ENCODE results near the gene ELK1.

Gene ELK1

DNA sequence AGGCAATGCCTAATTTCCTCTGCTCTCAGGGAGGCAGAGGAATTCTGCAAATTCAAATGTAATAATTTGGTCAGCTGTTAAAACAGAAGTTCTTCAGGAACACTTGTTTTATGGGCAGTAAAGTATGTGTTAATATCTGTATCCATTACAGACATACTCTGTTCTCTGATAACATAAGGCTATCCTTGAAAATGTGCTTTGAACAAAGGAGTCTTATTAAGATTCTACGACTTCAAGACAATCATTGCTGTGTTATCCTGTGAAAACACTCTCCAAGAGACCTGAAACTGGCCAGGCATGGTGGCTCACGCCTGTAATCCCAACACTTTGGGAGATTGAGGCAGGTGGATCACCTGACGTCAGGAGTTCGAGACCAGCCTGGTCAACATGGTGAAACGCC, 18.7 kb downstream of the ELK1 start:
- Mint-ChIP-seq H3K9me3 (no peaks in the 10 kb centered on the region), H3K4me3 (no peak overlapping the region), H3K27me3 (no peaks in the 10 kb centered on the region), H3K4me1 (peaks cover 33% of the 10 kb centered on the region), H3K27ac (no peak overlapping the region), H3K36me3 (peaks cover 21% of the 10 kb centered on the region)
- ATAC-seq: no peak

DNA sequence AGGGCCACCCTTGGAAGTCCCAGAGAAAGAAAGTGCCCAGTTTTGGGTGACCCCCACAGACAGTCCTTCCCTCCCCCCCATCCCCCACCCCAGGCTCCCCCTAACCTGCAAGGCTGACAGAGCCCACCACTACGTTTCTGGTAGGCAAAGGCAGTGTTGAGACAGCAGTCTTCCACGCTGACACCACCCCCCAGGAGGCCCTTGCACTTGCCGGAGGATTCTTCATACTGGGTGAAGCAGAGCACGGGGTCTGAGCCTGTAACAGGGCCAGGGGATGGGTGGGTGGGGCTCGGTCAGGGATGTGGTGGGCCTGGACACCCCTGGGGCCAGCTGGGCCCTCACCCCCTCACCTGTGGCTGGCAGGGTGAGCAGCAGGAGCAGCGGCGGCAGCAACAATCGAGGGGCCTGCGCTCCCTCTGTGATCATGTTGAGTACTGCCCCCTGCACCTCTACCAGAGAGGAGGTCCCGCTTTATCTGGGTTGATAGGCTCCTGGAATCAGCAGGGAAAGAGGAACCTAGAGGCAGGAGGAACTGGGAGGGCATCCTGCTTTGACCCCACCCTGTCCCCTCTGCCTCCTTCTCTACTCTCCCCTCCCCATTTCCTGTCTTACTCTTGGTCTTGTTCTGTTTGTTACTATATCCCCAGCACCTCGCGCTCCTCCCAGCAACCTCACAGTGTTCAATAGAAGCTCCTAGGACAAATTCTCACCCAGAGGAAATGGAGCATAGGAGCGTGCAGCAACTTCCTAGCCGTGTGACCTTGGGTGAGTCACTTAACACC, 20.8 kb downstream of the ELK1 start, which contains the start of gene CFP:
TSS of gene CFP (minus strand) at position 512 of the 782 bp plus-strand sequence. CDS start at position 426, 86 bp downstream.
- Mint-ChIP-seq H3K4me3 (peak within 1 kb of the TSS; percentile 62), H3K4me1 (peaks cover 33% of the 10 kb centered on the region), H3K27me3 (peaks cover 10% of the 10 kb centered on the region), H3K36me3 (peaks cover 25% of the 10 kb centered on the region), H3K27ac (peak within 1 kb of the TSS; percentile 65), H3K9me3 (no peaks in the 10 kb centered on the region)
- ATAC-seq: peak; percentile 20

DNA sequence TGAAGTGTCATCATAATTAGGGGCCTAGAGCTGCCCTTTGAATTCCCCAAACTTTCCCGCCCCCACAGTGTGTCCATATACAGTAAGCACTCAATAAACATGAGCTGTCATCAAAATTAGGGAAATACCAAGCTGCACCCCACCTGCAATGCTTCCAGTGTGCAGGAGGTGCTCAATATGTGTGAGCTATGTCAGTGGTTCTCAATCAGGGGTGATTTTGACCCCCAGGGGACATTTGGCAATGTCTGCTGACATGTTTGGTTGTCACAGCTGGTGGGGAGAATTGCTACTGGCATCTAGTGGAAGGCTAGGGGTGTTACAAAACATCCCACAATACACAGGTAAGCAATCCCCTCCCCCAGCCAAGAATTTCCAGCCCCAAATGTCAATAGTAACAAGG, 21.4 kb downstream of the ELK1 start:
- no peaks in the 10 kb centered on the region for H3K9me3 Mint-ChIP-seq
- H3K4me1 Mint-ChIP-seq: peaks cover 36% of the 10 kb centered on the region
- H3K27me3 Mint-ChIP-seq: peaks cover 13% of the 10 kb centered on the region
- H3K27ac Mint-ChIP-seq: peak overlapping the region; percentile 16
- ATAC-seq: peak; percentile 58
- H3K4me3 Mint-ChIP-seq: no peak overlapping the region
- peaks cover 25% of the 10 kb centered on the region for H3K36me3 Mint-ChIP-seq

DNA sequence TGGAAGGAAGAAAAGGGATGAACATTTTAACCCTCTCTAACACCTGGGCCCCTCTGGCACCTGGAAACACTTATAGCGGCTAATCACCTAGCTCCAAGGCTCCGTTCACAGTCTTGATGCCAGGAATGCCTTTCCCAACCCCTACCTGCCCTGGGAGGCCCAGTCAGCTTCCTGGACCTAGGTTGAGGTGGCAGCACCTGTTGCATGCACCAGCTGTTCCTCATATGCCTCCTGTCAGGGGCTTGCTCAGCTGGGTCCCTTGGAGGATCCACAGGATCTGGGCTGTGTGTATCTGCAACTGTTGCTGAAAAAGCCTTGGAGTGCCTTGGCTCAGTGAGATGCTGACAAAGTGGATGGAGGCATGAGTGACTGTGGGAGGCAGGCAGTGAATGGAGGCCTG, 25.0 kb downstream of the ELK1 start:
- Mint-ChIP-seq H3K36me3 (peaks cover 19% of the 10 kb centered on the region), H3K4me1 (peaks cover 34% of the 10 kb centered on the region), H3K27ac (no peak overlapping the region), H3K27me3 (peaks cover 43% of the 10 kb centered on the region), H3K9me3 (no peaks in the 10 kb centered on the region), H3K4me3 (no peak overlapping the region)
- ATAC-seq: no peak

DNA sequence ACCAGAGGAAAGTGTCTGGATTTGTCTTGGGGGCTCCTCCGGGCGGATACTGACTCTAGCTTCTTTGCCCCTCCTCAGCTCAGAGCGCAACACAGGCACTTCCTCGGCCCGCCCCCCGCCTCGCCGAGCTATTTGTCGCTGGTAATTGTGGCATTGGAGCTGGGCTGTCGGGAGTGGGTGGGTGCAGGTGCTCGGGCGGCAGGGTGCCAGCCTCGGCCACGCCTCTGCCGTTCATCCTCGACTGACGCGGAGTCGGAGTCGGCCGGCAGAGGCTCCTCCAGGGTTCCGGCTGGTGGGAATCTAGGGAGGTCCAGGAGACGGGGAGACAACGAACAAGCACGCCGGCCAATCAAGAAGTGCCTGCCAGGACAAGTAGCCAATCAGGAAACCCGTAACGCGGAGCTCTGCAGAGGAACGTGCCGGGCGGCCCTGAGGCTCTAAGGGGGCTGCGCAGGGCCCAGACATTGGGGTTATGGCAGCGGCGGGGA, 26.8 kb downstream of the ELK1 start:
- peaks cover 30% of the 10 kb centered on the region for H3K4me1 Mint-ChIP-seq
- H3K9me3 Mint-ChIP-seq: no peaks in the 10 kb centered on the region
- H3K36me3 Mint-ChIP-seq: peaks cover 19% of the 10 kb centered on the region
- peak overlapping the region; percentile 63 for H3K4me3 Mint-ChIP-seq
- H3K27ac Mint-ChIP-seq: no peak overlapping the region
- H3K27me3 Mint-ChIP-seq: peaks cover 55% of the 10 kb centered on the region
- ATAC-seq: no peak

DNA sequence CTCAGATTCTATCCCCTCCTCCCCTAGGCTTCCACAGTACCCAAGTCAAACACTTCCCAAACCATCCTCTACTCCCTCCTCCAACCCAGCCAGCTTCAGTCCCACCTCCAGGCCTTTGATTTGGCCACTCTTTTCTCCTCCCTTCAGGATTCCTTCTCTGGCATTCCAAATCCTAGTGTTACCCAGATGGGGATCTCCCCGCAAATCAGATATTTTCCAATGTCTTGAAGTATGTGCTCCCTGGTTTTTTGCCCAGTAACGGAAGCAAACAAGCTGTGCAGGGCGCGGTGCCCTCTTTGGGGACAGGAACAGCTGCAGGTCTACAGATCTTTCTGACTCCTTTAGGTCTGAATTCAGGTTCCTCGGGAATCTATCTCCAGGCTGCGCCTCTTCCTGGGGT, 28.5 kb downstream of the ELK1 start:
- H3K9me3 Mint-ChIP-seq: no peaks in the 10 kb centered on the region
- H3K36me3 Mint-ChIP-seq: peaks cover 13% of the 10 kb centered on the region
- H3K4me1 Mint-ChIP-seq: peaks cover 23% of the 10 kb centered on the region
- no peak for ATAC-seq
- H3K27ac Mint-ChIP-seq: no peak overlapping the region
- no peak overlapping the region for H3K4me3 Mint-ChIP-seq
- H3K27me3 Mint-ChIP-seq: peaks cover 70% of the 10 kb centered on the region

DNA sequence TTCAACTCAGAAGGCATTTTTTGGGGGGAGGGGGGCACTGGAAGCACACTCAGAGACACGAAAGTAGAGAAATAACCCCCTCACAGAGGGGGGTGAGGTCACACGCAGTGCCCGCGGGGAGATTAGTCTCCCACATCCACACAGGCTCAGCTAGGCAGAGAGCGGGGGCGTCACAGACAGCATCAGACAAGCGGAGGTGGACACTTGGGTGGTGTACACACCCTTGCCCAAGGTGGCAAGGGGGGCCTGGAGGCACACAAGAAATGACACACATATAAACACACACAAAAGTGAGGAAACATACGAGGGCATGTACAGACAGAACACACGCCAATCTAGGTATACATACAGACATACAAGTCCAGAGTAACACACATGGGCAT, 30.1 kb downstream of the ELK1 start:
- H3K4me3 Mint-ChIP-seq: no peak overlapping the region
- H3K27ac Mint-ChIP-seq: no peak overlapping the region
- no peak for ATAC-seq
- peaks cover 79% of the 10 kb centered on the region for H3K27me3 Mint-ChIP-seq
- H3K4me1 Mint-ChIP-seq: peaks cover 23% of the 10 kb centered on the region
- no peaks in the 10 kb centered on the region for H3K9me3 Mint-ChIP-seq
- H3K36me3 Mint-ChIP-seq: peaks cover 6% of the 10 kb centered on the region

DNA sequence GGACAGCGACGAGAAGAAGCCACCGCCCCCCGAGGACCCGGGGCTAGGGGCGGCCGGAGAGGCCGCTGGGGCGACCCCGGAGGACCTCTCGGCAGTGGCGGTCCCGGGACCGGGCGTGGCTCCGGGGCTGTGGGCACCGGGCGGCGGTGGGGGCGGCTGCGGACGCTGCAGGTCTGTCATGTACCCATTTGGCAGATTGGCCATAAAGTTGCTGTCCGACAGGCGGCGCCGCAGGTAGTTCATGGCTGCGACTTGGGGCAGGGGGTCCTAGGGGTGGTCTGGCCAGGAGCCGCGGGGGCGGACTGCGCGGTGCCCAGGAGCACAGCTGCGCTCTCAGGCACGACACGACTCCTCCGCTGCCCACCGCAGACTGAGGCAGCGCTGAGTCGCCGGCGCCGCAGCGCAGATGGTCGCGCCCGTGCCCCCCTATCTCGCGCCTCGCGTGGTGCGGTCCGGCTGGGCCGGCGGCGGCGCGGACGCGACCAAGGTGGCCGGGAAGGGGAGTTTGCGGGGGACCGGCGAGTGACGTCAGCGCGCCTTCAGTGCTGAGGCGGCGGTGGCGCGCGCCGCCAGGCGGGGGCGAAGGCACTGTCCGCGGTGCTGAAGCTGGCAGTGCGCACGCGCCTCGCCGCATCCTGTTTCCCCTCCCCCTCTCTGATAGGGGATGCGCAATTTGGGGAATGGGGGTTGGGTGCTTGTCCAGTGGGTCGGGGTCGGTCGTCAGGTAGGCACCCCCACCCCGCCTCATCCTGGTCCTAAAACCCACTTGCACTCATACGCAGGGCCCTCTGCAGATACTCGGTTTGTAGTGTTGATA, 30.7 kb downstream of the ELK1 start, which contains the start of gene SYN1:
TSS of gene SYN1 (minus strand) at position 372 of the 817 bp plus-strand sequence. CDS start at position 243, 129 bp downstream.
- Mint-ChIP-seq H3K4me3 (peak within 1 kb of the TSS; percentile 48), H3K4me1 (peaks cover 23% of the 10 kb centered on the region), H3K27me3 (peaks cover 73% of the 10 kb centered on the region), H3K9me3 (no peaks in the 10 kb centered on the region), H3K27ac (no peak within 1 kb of the TSS), H3K36me3 (no peaks in the 10 kb centered on the region)
- ATAC-seq: peak; percentile 89

DNA sequence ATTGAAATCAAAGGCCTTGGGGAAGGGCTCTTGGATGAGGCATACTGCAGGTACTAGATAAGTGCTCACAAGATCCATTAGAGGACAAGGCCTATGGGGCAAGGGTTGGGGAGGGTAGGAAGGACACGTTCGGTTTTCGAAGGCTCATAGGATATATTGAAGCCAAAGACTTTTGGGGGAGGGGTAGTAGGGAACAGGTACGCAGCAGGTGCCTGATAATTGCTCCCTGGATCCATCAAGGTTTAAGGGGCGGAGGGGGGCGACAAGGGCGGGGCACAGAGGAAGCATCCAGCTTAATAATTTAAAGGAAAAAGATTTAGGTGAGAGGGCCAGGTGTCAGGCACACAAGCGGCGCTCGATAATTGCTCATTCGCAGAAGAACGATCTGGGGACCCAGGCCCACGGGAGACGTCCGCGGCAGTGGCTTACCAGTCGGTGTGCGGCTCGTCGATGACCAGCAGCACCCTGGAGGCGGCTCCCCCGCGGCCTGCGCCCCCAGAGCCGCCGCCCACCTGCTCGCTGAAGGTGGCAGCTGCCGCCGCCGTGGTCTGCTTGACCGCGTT, 31.4 kb downstream of the ELK1 start:
- H3K27ac Mint-ChIP-seq: no peak overlapping the region
- peaks cover 20% of the 10 kb centered on the region for H3K4me1 Mint-ChIP-seq
- H3K9me3 Mint-ChIP-seq: no peaks in the 10 kb centered on the region
- H3K4me3 Mint-ChIP-seq: peak overlapping the region; percentile 48
- ATAC-seq: no peak
- H3K27me3 Mint-ChIP-seq: peaks cover 69% of the 10 kb centered on the region
- no peaks in the 10 kb centered on the region for H3K36me3 Mint-ChIP-seq

DNA sequence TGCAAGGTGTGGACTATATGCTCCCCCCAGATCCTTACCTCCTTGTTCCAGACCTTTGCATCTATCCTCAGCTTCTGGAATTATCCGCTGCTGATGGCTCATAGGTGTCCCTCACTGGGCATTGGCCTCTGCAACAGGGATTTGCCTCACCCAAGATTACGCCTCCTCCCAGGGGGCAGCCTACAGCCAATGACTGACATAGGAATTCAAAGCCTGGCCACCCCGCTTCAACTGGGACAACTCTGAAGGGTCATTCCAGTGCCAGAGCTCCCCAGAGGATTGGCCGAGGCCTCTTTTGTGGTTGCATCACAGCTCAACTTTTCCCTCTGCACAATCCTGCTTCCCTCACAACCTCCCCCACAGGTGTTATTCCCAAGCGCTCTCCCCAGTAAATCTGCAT, 35.7 kb downstream of the ELK1 start:
- Mint-ChIP-seq H3K27ac (no peak overlapping the region), H3K27me3 (peaks cover 39% of the 10 kb centered on the region), H3K4me3 (no peak overlapping the region), H3K9me3 (no peaks in the 10 kb centered on the region), H3K36me3 (no peaks in the 10 kb centered on the region), H3K4me1 (peaks cover 5% of the 10 kb centered on the region)
- ATAC-seq: no peak

DNA sequence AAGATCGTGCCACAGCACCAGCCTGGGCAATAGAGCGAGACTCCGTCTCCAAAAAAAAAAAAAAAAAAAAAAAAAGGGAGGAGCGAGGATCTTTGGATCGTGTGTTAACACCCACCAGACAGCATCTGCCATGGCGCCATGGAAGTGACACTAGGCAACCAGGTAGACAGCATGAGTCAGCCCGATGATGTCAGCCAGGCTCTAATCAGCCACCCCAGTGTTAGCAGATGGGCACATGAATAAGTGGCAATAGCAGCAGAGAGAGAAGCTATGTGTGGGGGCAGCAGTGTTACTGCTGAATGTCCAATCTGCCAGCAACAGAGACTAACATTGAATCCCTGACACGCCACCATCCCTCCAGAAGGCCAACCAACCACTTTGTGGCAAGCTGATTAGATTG, 37.3 kb downstream of the ELK1 start:
- no peak for ATAC-seq
- Mint-ChIP-seq H3K27me3 (peaks cover 29% of the 10 kb centered on the region), H3K4me3 (no peak overlapping the region), H3K4me1 (peaks cover 4% of the 10 kb centered on the region), H3K9me3 (no peaks in the 10 kb centered on the region), H3K36me3 (no peaks in the 10 kb centered on the region), H3K27ac (no peak overlapping the region)

DNA sequence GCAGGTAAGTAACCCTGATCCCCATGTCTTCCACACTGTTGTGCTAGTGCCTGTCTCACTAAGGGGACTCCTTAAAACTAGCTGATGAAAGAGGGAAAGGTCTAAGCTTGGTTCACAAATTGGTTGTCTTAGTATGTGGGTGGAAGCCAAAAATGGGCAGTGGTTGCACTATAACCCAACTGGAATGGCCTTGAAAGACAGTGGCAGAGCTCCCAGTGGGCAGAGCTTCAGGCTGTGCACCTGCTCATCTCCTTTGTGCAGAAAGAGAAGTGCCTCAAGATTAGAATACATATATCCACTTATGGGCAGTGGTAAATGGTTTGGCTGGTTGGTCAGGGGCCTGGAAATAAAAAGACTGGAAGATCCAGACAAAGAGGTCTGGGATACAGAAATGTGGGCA, 37.9 kb downstream of the ELK1 start:
- H3K9me3 Mint-ChIP-seq: no peaks in the 10 kb centered on the region
- H3K27ac Mint-ChIP-seq: no peak overlapping the region
- H3K4me3 Mint-ChIP-seq: no peak overlapping the region
- peaks cover 22% of the 10 kb centered on the region for H3K27me3 Mint-ChIP-seq
- no peaks in the 10 kb centered on the region for H3K36me3 Mint-ChIP-seq
- H3K4me1 Mint-ChIP-seq: peaks cover 9% of the 10 kb centered on the region
- ATAC-seq: no peak

DNA sequence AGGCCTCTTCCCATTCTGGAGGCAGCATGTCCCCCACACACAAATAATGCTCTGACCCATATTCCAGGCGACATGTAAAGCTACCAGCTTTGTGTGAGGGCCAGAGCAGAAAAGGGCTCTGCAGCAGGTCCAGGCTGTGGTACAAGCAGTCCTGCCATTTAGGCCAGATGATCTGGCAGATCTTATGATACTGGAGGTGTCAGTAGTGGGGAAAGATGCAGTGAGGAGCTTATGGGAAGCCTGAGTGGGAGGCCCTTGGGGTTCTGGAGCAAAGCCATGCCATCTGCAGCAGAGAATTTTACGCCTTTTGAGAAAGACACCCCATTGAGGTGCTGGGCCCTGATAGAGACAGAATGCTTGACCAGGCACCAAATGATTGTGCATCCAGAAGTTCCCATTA, 38.4 kb downstream of the ELK1 start:
- H3K4me1 Mint-ChIP-seq: peaks cover 9% of the 10 kb centered on the region
- no peaks in the 10 kb centered on the region for H3K36me3 Mint-ChIP-seq
- H3K9me3 Mint-ChIP-seq: no peaks in the 10 kb centered on the region
- H3K27me3 Mint-ChIP-seq: peaks cover 19% of the 10 kb centered on the region
- ATAC-seq: no peak
- no peak overlapping the region for H3K4me3 Mint-ChIP-seq
- no peak overlapping the region for H3K27ac Mint-ChIP-seq

DNA sequence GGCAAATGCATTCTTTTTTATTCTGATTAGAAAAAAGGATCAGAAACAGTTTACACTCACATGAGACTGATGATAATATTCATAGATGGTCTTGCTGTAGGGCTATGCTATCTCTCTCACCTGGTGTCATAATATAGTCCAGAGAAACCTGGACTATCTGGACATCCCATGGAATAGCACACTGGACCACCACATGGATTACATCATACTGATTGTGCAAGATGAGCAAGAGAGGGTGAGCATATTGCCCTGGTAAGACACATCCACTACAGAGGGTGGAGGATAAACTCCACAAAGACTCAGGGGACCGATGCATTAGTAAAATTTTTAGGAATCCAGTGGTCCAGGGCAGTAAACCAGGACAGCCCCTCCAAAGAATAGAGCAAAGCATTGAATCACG, 38.9 kb downstream of the ELK1 start:
- no peak overlapping the region for H3K27ac Mint-ChIP-seq
- H3K9me3 Mint-ChIP-seq: no peaks in the 10 kb centered on the region
- H3K4me1 Mint-ChIP-seq: peaks cover 9% of the 10 kb centered on the region
- no peak for ATAC-seq
- H3K27me3 Mint-ChIP-seq: peaks cover 15% of the 10 kb centered on the region
- H3K36me3 Mint-ChIP-seq: no peaks in the 10 kb centered on the region
- no peak overlapping the region for H3K4me3 Mint-ChIP-seq

DNA sequence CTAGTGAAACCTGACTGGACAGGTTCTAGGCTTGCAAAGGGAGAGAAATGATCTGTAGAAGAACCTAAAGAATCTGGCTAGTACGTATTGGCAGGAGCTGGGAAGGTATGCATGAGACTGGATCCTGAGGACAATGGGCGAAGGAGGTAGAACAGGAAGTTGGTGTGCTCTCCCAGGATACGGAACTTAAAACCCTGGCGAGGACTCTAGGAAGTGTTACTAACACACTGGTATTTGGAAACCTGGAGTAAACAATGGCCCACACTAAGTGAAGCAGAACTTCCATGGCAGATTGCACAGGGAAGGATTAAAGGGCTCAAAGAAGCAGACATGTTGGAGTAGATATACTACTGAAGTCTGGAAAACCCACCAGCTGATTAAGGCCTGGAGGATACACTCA, 39.9 kb downstream of the ELK1 start:
- no peak for ATAC-seq
- Mint-ChIP-seq H3K4me1 (peaks cover 9% of the 10 kb centered on the region), H3K27me3 (peaks cover 7% of the 10 kb centered on the region), H3K4me3 (no peak overlapping the region), H3K9me3 (no peaks in the 10 kb centered on the region), H3K36me3 (no peaks in the 10 kb centered on the region), H3K27ac (no peak overlapping the region)
